GM21717 (cell line): ENCODE results near the gene CCKAR.
"Not testable (repeated sequence)": the region's sequence is repeated elsewhere in the genome, so short reads cannot be mapped to it uniquely, and the experiment has no call there.

Source experiments
- ATAC-seq: cut with Tn5 transposase; IDR thresholded peaks from one replicate; pipeline ENCODE4 v1.9.1; 2021; ENCODE audit warnings: mild to moderate bottlenecking, moderate library complexity; ENCODE audit not compliant: unreplicated experiment

Gene CCKAR

GRCh38 chr4:26490111-26490959 lies at the start of gene CCKAR:
Gene CCKAR, minus strand, starts transcription at chr4:26490484. Its CDS starts 217 bp downstream, at chr4:26490267.
- ATAC-seq: no peak

GRCh38 chr4:26533685-26534084 lies 43.4 kb upstream of the CCKAR start:
- no peak for ATAC-seq

- ATAC-seq: no peak
Observed at GRCh38 chr4:26531491-26532116, 41.3 kb upstream of the CCKAR start.

- ATAC-seq: no peak
Observed at GRCh38 chr4:26530099-26530498, 39.8 kb upstream of the CCKAR start.

GRCh38 chr4:26529479-26529878 lies 39.2 kb upstream of the CCKAR start:
- ATAC-seq: no peak

- ATAC-seq: no peak
Observed at GRCh38 chr4:26525771-26526150, 35.5 kb upstream of the CCKAR start.

GRCh38 chr4:26525136-26525770 lies 35.0 kb upstream of the CCKAR start:
- no peak for ATAC-seq

- no peak for ATAC-seq
Observed at GRCh38 chr4:26524011-26524410, 33.7 kb upstream of the CCKAR start.

- ATAC-seq: no peak
Observed at GRCh38 chr4:26522478-26522877, 32.2 kb upstream of the CCKAR start.

GRCh38 chr4:26520728-26521450 lies 30.6 kb upstream of the CCKAR start:
- ATAC-seq: no peak

- ATAC-seq: no peak
Observed at GRCh38 chr4:26515936-26516335, 25.7 kb upstream of the CCKAR start.

GRCh38 chr4:26510334-26510964 lies 20.2 kb upstream of the CCKAR start:
- no peak for ATAC-seq

- no peak for ATAC-seq
Observed at GRCh38 chr4:26509681-26510333, 19.5 kb upstream of the CCKAR start.

GRCh38 chr4:26507286-26507685 lies 17.0 kb upstream of the CCKAR start:
- ATAC-seq: no peak

GRCh38 chr4:26503844-26504243 lies 13.6 kb upstream of the CCKAR start:
- ATAC-seq: no peak

GRCh38 chr4:26503427-26503826 lies 13.1 kb upstream of the CCKAR start:
- ATAC-seq: no peak

- not testable (repeated sequence) for ATAC-seq
Observed at GRCh38 chr4:26500565-26500999, 10.3 kb upstream of the CCKAR start.

GRCh38 chr4:26496207-26496783 lies 6.0 kb upstream of the CCKAR start:
- ATAC-seq: no peak

GRCh38 chr4:26493461-26493860 lies 3.2 kb upstream of the CCKAR start:
- ATAC-seq: no peak
